CMK (cell line): ENCODE measurements around the gene PTPRC.

Experiments used
- DNase-seq: peaks from one replicate; pipeline ENCODE4 v3.0.0-alpha.2; 2010; ENCODE audit warnings: low read depth

The PTPRC gene

GRCh38 chr1:198647055-198647454, 8.2 kb downstream of the PTPRC start:
- no peak for DNase-seq

GRCh38 chr1:198648592-198648991, 9.8 kb downstream of the PTPRC start:
- DNase-seq = no peak

GRCh38 chr1:198649232-198649967, 10.6 kb downstream of the PTPRC start:
- no peak for DNase-seq

GRCh38 chr1:198649968-198650338, 11.1 kb downstream of the PTPRC start:
- no peak for DNase-seq

GRCh38 chr1:198650506-198650905, 11.7 kb downstream of the PTPRC start:
- no peak for DNase-seq

GRCh38 chr1:198651650-198652400, 13.0 kb downstream of the PTPRC start:
- no peak for DNase-seq

GRCh38 chr1:198653808-198654413, 15.1 kb downstream of the PTPRC start:
- DNase-seq = no peak

- DNase-seq = no peak
Measured at GRCh38 chr1:198655459-198656121, 16.8 kb downstream of the PTPRC start.

- no peak for DNase-seq
Measured at GRCh38 chr1:198656500-198656932, 17.7 kb downstream of the PTPRC start.

GRCh38 chr1:198657550-198658064, 18.8 kb downstream of the PTPRC start:
- no peak for DNase-seq

- no peak for DNase-seq
Measured at GRCh38 chr1:198660341-198661261, 21.8 kb downstream of the PTPRC start.

GRCh38 chr1:198662821-198663220, 24.0 kb downstream of the PTPRC start:
- DNase-seq = no peak

GRCh38 chr1:198664068-198664788, 25.4 kb downstream of the PTPRC start:
- DNase-seq = no peak

- DNase-seq = no peak
Measured at GRCh38 chr1:198667186-198667585, 28.3 kb downstream of the PTPRC start.

- no peak for DNase-seq
Measured at GRCh38 chr1:198667807-198668206, 29.0 kb downstream of the PTPRC start.

- DNase-seq = peak; percentile 62
Measured at GRCh38 chr1:198669023-198669698, 30.3 kb downstream of the PTPRC start.

GRCh38 chr1:198669771-198670170, 30.9 kb downstream of the PTPRC start:
- DNase-seq = no peak

GRCh38 chr1:198671136-198671535, 32.3 kb downstream of the PTPRC start:
- DNase-seq = no peak

- DNase-seq = no peak
Measured at GRCh38 chr1:198672124-198672523, 33.3 kb downstream of the PTPRC start.

- DNase-seq = no peak
Measured at GRCh38 chr1:198674009-198674408, 35.2 kb downstream of the PTPRC start.
